GM23248 (cell line): ENCODE data around the gene EBLN1.

Source experiments
- EZH2 ChIP-seq: fragments of 200-600 bp; sonication (generic); IDR thresholded peaks from 2 replicates; pipeline ENCODE4 v1.6.1; 2018; ENCODE audit warnings: antibody characterized with exemption, mild to moderate bottlenecking; ENCODE audit not compliant: insufficient read depth, poor library complexity, severe bottlenecking
- EZH2phosphoT487 ChIP-seq: fragments of 200-600 bp; sonication (generic); IDR thresholded peaks from 2 replicates; pipeline ENCODE4 v1.6.1; 2018; ENCODE audit warnings: antibody characterized with exemption, moderate library complexity, mild to moderate bottlenecking, low read depth; ENCODE audit not compliant: insufficient read depth

DNA sequence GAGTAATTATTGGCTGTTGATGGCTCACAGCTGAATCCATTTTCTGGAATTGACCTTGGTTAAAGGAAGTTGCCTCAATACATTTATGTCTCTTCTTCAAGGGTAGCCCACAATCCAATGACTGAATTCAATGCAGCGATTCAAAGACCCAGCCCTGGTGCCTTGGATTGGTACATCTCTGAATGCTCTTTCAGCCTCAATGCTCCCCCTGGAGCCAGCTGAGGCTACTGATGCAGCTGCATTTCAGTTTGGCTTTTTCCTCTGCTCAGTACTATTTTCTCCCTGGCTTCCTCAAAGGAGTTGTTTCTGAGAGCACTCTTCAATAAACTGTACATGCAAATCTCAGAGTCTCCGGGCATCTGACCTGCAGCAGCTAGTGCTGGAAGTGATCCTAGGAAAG is 633 bp upstream of the EBLN1 start:
- no peak for TF ChIP-seq EZH2
- TF ChIP-seq EZH2phosphoT487 = no peak
